H1 (cell line): ENCODE data around the gene SEC61A1. TPM values are rescaled to one million over a fixed set of nuclear protein-coding genes. Genes with fewer than 3 reads are reported as not detected.

ENCODE experiments used
- CTCF ChIA-PET: fragments of 300-600 bp; sonication (Branson Sonifier 250); formaldehyde crosslinking; loops from one replicate; lab custom pipeline; 2021; ENCODE audit not compliant: partially characterized antibody; lab: Charles Lee
- POLR2A ChIA-PET: fragments of 300-600 bp; sonication (Branson Sonifier 250); formaldehyde crosslinking; loops from one replicate; lab custom pipeline; 2021; ENCODE audit warnings: inconsistent platforms; ENCODE audit not compliant: partially characterized antibody; lab: Charles Lee
- DNase-seq, 2 experiments: peaks; one replicate each; pipeline versions ENCODE4 v3.0.0 to v3.0.0-alpha.2; 2010 to 2022; ENCODE audit warnings: low spot score in 2 of 2, low read depth in 1 of 2, mixed read lengths in 1 of 2
- FAIRE-seq: peaks from 2 replicates; lab custom pipeline; 2011; peaks lifted over from hg19 to GRCh38; lab: Jason Lieb, UNC
- H2AFZ ChIP-seq: 2 replicates; pipeline ENCODE4 v1.8.1; 2012; ENCODE audit warnings: low read length, inconsistent platforms
- H2AK5ac ChIP-seq: 2 replicates; pipeline ENCODE4 v1.6.1; 2013; ENCODE audit warnings: low read depth, low read length
- H2BK120ac ChIP-seq: replicated peaks from 2 replicates; pipeline ENCODE3; 2013; ENCODE audit warnings: low read depth, low read length, inconsistent platforms
- H2BK12ac ChIP-seq: 2 replicates; pipeline ENCODE4 v1.6.1; 2013; ENCODE audit warnings: low read depth, low read length
- H2BK15ac ChIP-seq: 2 replicates; pipeline ENCODE4 v1.6.1; 2013; ENCODE audit warnings: low read length
- H2BK20ac ChIP-seq: 2 replicates; pipeline ENCODE4 v1.6.1; 2013; ENCODE audit warnings: low read length
- H2BK5ac ChIP-seq: 2 replicates; pipeline ENCODE4 v1.6.1; 2013; ENCODE audit warnings: low read depth, low read length
- H3K14ac ChIP-seq: 2 replicates; pipeline ENCODE4 v1.6.1; 2013; ENCODE audit warnings: inconsistent platforms; ENCODE audit not compliant: insufficient read length
- H3K18ac ChIP-seq: 2 replicates; pipeline ENCODE4 v1.6.1; 2013; ENCODE audit warnings: low read length; ENCODE audit errors: extremely low read depth
- H3K23ac ChIP-seq: 2 replicates; pipeline ENCODE4 v1.6.1; 2013; ENCODE audit warnings: inconsistent platforms; ENCODE audit not compliant: insufficient read length
- H3K23me2 ChIP-seq: 2 replicates; pipeline ENCODE4 v1.6.1; 2013; ENCODE audit warnings: low read depth, low read length
- H3K27ac ChIP-seq: 2 replicates; pipeline ENCODE4 v1.6.1; 2011; ENCODE audit warnings: low read depth, low read length, inconsistent platforms
- H3K27me3 ChIP-seq, 4 experiments: replicated peaks in 1 of 4; 1 replicate in 1 of 4; 2 replicates in 3 of 4; pipeline versions ENCODE4 v1.6.1 to v1.8.1; 2011 to 2013; ENCODE audit warnings: low read length in 3 of 4, mild to moderate bottlenecking in 3 of 4, inconsistent platforms in 2 of 4, mixed read lengths in 2 of 4, moderate library complexity in 1 of 4; ENCODE audit not compliant: control insufficient read depth in 3 of 4, insufficient read depth in 3 of 4; ENCODE audit errors: extremely low read depth in 1 of 4
- H3K36me3 ChIP-seq, 4 experiments: 2 replicates each; pipeline versions ENCODE4 v1.6.1 to v1.8.1; 2011 to 2013; ENCODE audit warnings: mild to moderate bottlenecking in 4 of 4, low read length in 3 of 4, moderate library complexity in 2 of 4, control low read depth in 1 of 4, inconsistent platforms in 1 of 4; ENCODE audit not compliant: insufficient read depth in 4 of 4, control insufficient read depth in 2 of 4
- H3K4ac ChIP-seq: replicated peaks from 2 replicates; pipeline ENCODE3; 2013; ENCODE audit warnings: low read length, low read depth, mixed read lengths, inconsistent platforms; ENCODE audit not compliant: insufficient read length
- H3K4me1 ChIP-seq, 4 experiments: replicated peaks in 1 of 4; 1 replicate in 1 of 4; 2 replicates in 3 of 4; pipeline versions ENCODE4 v1.6.1 to v1.8.1; 2011 to 2013; ENCODE audit warnings: low read length in 3 of 4, inconsistent platforms in 2 of 4, mixed read lengths in 1 of 4; ENCODE audit not compliant: insufficient read depth in 4 of 4, control insufficient read depth in 3 of 4
- H3K4me2 ChIP-seq, 2 experiments: 2 replicates each; pipeline versions ENCODE4 v1.6.1 to v1.8.1; 2011 to 2013; ENCODE audit warnings: low read depth in 2 of 2, low read length in 2 of 2, control low read depth in 1 of 2, inconsistent platforms in 1 of 2, mild to moderate bottlenecking in 1 of 2; ENCODE audit not compliant: insufficient read depth in 1 of 2
- H3K4me3 ChIP-seq, 4 experiments: fragments of 200-600, 300-600 bp in 1 of 4; sonication (generic), shearing (Covaris generic), sonication (Bioruptor Twin) in 1 of 4; 2 replicates each; pipeline versions ENCODE4 v1.5.1 to v1.8.1; 2011 to 2016; ENCODE audit warnings: low read length in 4 of 4, low read depth in 3 of 4, control low read depth in 2 of 4, inconsistent platforms in 2 of 4, mild to moderate bottlenecking in 2 of 4, mixed read lengths in 1 of 4, moderate library complexity in 1 of 4; ENCODE audit not compliant: insufficient read depth in 2 of 4; ENCODE audit errors: extremely low read depth in 1 of 4
- H3K56ac ChIP-seq: replicated peaks from 2 replicates; pipeline ENCODE3; 2013; ENCODE audit warnings: low read depth, mild to moderate bottlenecking, mixed read lengths, low read length, inconsistent platforms; ENCODE audit not compliant: insufficient read length
- H3K79me1 ChIP-seq: 2 replicates; pipeline ENCODE4 v1.6.1; 2013; ENCODE audit warnings: low read depth, low read length, control low read depth
- H3K79me2 ChIP-seq, 2 experiments: 2 replicates each; pipeline versions ENCODE4 v1.6.1 to v1.8.1; 2012 to 2013; ENCODE audit warnings: low read length in 2 of 2, mild to moderate bottlenecking in 2 of 2, inconsistent platforms in 1 of 2; ENCODE audit not compliant: insufficient read depth in 2 of 2, control insufficient read depth in 1 of 2
- H3K9ac ChIP-seq, 4 experiments: replicated peaks in 1 of 4; 1 replicate in 1 of 4; 2 replicates in 3 of 4; pipeline versions ENCODE4 v1.6.1 to v1.8.1; 2011 to 2013; ENCODE audit warnings: low read depth in 3 of 4, low read length in 3 of 4, control low read depth in 2 of 4, mild to moderate bottlenecking in 2 of 4, moderate library complexity in 2 of 4, inconsistent platforms in 1 of 4; ENCODE audit errors: extremely low read depth in 1 of 4
- H3K9me3 ChIP-seq, 2 experiments: 2 replicates each; pipeline versions ENCODE4 v1.6.1 to v1.8.1; 2012 to 2013; ENCODE audit warnings: mild to moderate bottlenecking in 2 of 2, moderate library complexity in 2 of 2, control low read depth in 1 of 2, inconsistent platforms in 1 of 2, low read depth in 1 of 2, low read length in 1 of 2, mixed read lengths in 1 of 2; ENCODE audit not compliant: insufficient read depth in 2 of 2
- H4K20me1 ChIP-seq, 2 experiments: replicated peaks in 1 of 2; 2 replicates each; pipeline versions ENCODE3 to v1.8.1; 2011 to 2013; ENCODE audit warnings: inconsistent platforms in 2 of 2, low read length in 2 of 2, mild to moderate bottlenecking in 1 of 2; ENCODE audit not compliant: insufficient read depth in 2 of 2, control insufficient read depth in 1 of 2
- H4K5ac ChIP-seq: 2 replicates; pipeline ENCODE4 v1.6.1; 2013; ENCODE audit warnings: low read length, low read depth, mixed read lengths, inconsistent platforms; ENCODE audit not compliant: insufficient read length
- H4K8ac ChIP-seq: 2 replicates; pipeline ENCODE4 v1.8.0; 2013; ENCODE audit warnings: mild to moderate bottlenecking, moderate library complexity, low read length, inconsistent platforms; ENCODE audit not compliant: insufficient read depth; ENCODE audit errors: extremely low read depth
- H4K91ac ChIP-seq: replicated peaks from 2 replicates; pipeline ENCODE3; 2013; ENCODE audit warnings: low read length, mixed read lengths, inconsistent platforms; ENCODE audit not compliant: insufficient read length
- BACH1 ChIP-seq: IDR thresholded peaks from 2 replicates; pipeline ENCODE4 v1.6.1; 2012; ENCODE audit warnings: low read length, improper control_type of control experiment
- EGR1 ChIP-seq: IDR thresholded peaks from 2 replicates; pipeline ENCODE4 v1.6.1; 2011; ENCODE audit warnings: low read depth, low read length, borderline replicate concordance
- JUN ChIP-seq: IDR thresholded peaks from 2 replicates; pipeline ENCODE4 v1.6.1; 2011; ENCODE audit warnings: low read depth, mild to moderate bottlenecking, improper control_type of control experiment, low read length
- KDM5A ChIP-seq: fragments of 200-600 bp; IDR thresholded peaks from 2 replicates; pipeline ENCODE4 v1.7.1; 2012; ENCODE audit warnings: mild to moderate bottlenecking, low read length, inconsistent platforms, mixed read lengths
- NRF1 ChIP-seq: IDR thresholded peaks from 2 replicates; pipeline ENCODE4 v1.6.1; 2011; ENCODE audit warnings: mild to moderate bottlenecking, low read depth, low read length, improper control_type of control experiment
- PHF8 ChIP-seq: fragments of 200-600 bp; sonication (generic); conservative IDR thresholded peaks from 2 replicates; pipeline ENCODE4 v1.7.1; 2012; ENCODE audit warnings: low read depth, mild to moderate bottlenecking, inconsistent platforms, low read length, moderate library complexity
- RBBP5 ChIP-seq: IDR thresholded peaks from 2 replicates; pipeline ENCODE4 v1.7.1; 2012; ENCODE audit warnings: low read depth, mild to moderate bottlenecking, inconsistent platforms, low read length, moderate library complexity, borderline replicate concordance
- SIX5 ChIP-seq: IDR thresholded peaks from 2 replicates; pipeline ENCODE4 v1.6.1; 2011; ENCODE audit warnings: mild to moderate bottlenecking, low read depth, low read length
- SP4 ChIP-seq: IDR thresholded peaks from 2 replicates; pipeline ENCODE4 v1.6.1; 2012; ENCODE audit warnings: low read length, inconsistent platforms
- SRF ChIP-seq: IDR thresholded peaks from 2 replicates; pipeline ENCODE4 v1.6.1; 2011; ENCODE audit warnings: mild to moderate bottlenecking, low read depth, low read length, moderate library complexity
- USF2 ChIP-seq: IDR thresholded peaks from 2 replicates; pipeline ENCODE4 v1.6.1; 2011; ENCODE audit warnings: low read length, improper control_type of control experiment
- WGBS, 2 experiments: shearing (Covaris generic) in 1 of 2; methylation state at CpG; one replicate each; pipeline versions ENCODE4 v1.1.6 to v1.1.7; 2013 to 2015; ENCODE audit warnings: low lambda C conversion rate in 2 of 2, mixed read lengths in 2 of 2, inconsistent platforms in 1 of 2, low coverage in 1 of 2, missing lambda C conversion rate in 1 of 2; ENCODE audit not compliant: insufficient replicate concordance in 2 of 2, insufficient coverage in 1 of 2, insufficient read length in 1 of 2; ENCODE audit errors: extremely low coverage in 1 of 2, missing lambda C conversion rate in 1 of 2; 5-methylcytosine and 5-hydroxymethylcytosine counted together
- polyA plus RNA-seq, 7 experiments: library from polyadenylated mRNA; depleted of rRNA in 3 of 7; stranded (reverse) in 5 of 7; unstranded in 2 of 7; fragments of >200 nt in 5 of 7; fragments of 200-250 nt in 2 of 7; gene quantifications; 1 replicate in 5 of 7; 2 replicates in 1 of 7; 4 replicates in 1 of 7; pipeline versions ENCODE4 v1.2.1 to v1.2.3, GENCODE V29; 2011 to 2013; ENCODE audit warnings: missing spikeins in 2 of 7, mixed read lengths in 2 of 7
- total RNA-seq: library from RNA; stranded (reverse); fragmentation: NEBNext Ultra II Directional; extraction: Animal tissue kit (Norgen Biotek cat#: 25700); gene quantifications from 2 replicates; pipeline ENCODE4 v1.2.1, GENCODE V29; 2021
- TF ChIP-seq, protein P1 (sequence below): IDR thresholded peaks from 2 replicates; pipeline ENCODE4 v1.6.1; 2012; ENCODE audit warnings: inconsistent platforms

Gene SEC61A1
- total and polyA plus RNA-seq, 2 of the 8 experiments (the other 6 are each of a cell fraction or from before 2014, with no cell fraction given): 133 to 165 TPM

- H3K14ac ChIP-seq: no peak overlapping the region
- no peak for DNase-seq
- no peak overlapping the region for H3K4me2 ChIP-seq
- no peak overlapping the region for H3K56ac ChIP-seq
- H2BK120ac ChIP-seq: no peak overlapping the region
- H2AK5ac ChIP-seq: no peak overlapping the region
- H3K27me3 ChIP-seq: peaks cover 0 to 2% (median 0%) of the 10 kb centered on the region in 4 experiments; a peak in 3 of 7 replicates
- H3K4ac ChIP-seq: no peak overlapping the region
- H2BK12ac ChIP-seq: no peak overlapping the region
- H4K5ac ChIP-seq: no peak overlapping the region
- no peak for FAIRE-seq
- no peak overlapping the region for H2BK15ac ChIP-seq
- no peak overlapping the region for H3K4me3 ChIP-seq
- no peak overlapping the region for H2BK20ac ChIP-seq
- no peaks in the 10 kb centered on the region; the same call in 1 of the 2 replicates for H3K79me1 ChIP-seq
- peaks cover 14 to 63% (median 43%) of the 10 kb centered on the region in 4 experiments for H3K36me3 ChIP-seq
- H3K23me2 ChIP-seq: no peaks in the 10 kb centered on the region
- 89% methylated on average over 4 of the region's 4 CpGs; no CpG with 5 or more reads in 1 of the 2 experiments for WGBS, 2 experiments
- H3K9ac ChIP-seq: no peak overlapping the region
- no peak overlapping the region for H2BK5ac ChIP-seq
- no peak overlapping the region for H3K27ac ChIP-seq
- H3K4me1 ChIP-seq: peaks cover 0 to 8% (median 4%) of the 10 kb centered on the region in 4 experiments; a peak in 3 of 7 replicates
- peaks cover 13 to 30% of the 10 kb centered on the region in 2 experiments for H4K20me1 ChIP-seq
- H3K18ac ChIP-seq: no peak overlapping the region
- H2AFZ ChIP-seq: no peak overlapping the region
- H3K9me3 ChIP-seq: no peaks in the 10 kb centered on the region
- no peak overlapping the region for H4K91ac ChIP-seq
- ChIA-PET POLR2A (interaction anchor here (1.4 kb wide), 1 partner anchor 9 kb away, joined by 3 read pairs; no protein-coding TSS in a partner anchor), CTCF (interaction anchor here (0.8 to 1.7 kb wide), 5 partner anchors 9 to 14 kb away, joined by 3 to 5 read pairs (median 4); no protein-coding TSS in a partner anchor)
- no peak overlapping the region for H3K23ac ChIP-seq
- H3K79me2 ChIP-seq: no peaks in the 10 kb centered on the region
- no peak overlapping the region for H4K8ac ChIP-seq
- TF ChIP-seq NRF1 (no peak), KDM5A (no peak), SIX5 (no peak), USF2 (no peak), SRF (no peak), PHF8 (no peak), RBBP5 (no peak), SP4 (no peak), EGR1 (no peak), BACH1 (no peak), JUN (no peak)
- TF ChIP-seq, protein P1, sequence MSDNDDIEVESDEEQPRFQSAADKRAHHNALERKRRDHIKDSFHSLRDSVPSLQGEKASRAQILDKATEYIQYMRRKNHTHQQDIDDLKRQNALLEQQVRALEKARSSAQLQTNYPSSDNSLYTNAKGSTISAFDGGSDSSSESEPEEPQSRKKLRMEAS: no peak
These were observed 29.6 kb downstream of the SEC61A1 start for GRCh38 chr3:128081846-128082245.
